ENCODE data around the gene PLCXD3.

PLCXD3 gene, protein sequence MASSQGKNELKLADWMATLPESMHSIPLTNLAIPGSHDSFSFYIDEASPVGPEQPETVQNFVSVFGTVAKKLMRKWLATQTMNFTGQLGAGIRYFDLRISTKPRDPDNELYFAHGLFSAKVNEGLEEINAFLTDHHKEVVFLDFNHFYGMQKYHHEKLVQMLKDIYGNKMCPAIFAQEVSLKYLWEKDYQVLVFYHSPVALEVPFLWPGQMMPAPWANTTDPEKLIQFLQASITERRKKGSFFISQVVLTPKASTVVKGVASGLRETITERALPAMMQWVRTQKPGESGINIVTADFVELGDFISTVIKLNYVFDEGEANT

DNA sequence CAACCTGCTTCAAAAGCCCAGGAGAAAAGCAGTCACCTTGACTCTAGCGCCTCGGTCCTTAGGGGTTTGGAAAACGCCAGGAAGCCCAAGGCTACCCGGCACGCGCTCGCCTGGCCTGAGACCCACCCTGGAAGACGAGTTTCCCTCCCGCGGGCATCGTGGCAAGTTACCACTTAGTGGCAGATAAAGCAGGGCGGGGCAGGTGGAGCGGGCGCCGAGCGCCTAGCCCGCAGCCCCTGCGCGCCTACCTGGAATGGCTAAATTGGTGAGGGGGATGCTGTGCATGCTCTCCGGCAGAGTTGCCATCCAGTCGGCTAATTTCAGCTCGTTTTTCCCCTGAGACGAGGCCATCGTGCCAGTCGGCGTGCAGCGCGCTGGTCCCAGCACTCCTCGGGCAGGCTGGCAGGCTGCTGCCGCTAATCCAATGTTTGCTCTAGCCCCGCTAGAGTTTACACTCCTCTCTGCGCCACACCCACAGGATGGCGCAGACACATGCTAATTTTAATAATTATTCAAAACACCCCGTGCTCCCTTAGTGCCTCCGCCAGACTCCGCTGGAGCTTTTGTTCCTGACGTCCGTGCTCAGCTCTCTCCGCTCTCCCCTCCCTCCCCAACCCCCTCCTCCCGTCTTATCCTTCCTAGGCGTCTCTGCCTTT is at the start of gene PLCXD3:
Gene PLCXD3, minus strand, starts transcription at position 426 of the 656 bp plus-strand sequence. Its CDS starts 75 bp downstream, at position 351.
- Mint-ChIP-seq H3K36me3 (ENCODE audit: insufficient read depth) (peaks cover 1% of the 10 kb centered on the region), H3K4me3 (no peak within 1 kb of the TSS), H3K27me3 (peaks cover 31% of the 10 kb centered on the region), H3K9me3 (no peaks in the 10 kb centered on the region), H3K27ac (ENCODE audit: low read depth) (no peak within 1 kb of the TSS), H3K4me1 (no peaks in the 10 kb centered on the region)
- DNase-seq (ENCODE audit: low spot score in 2 of 2) (no peak), ATAC-seq (replicated peaks; ENCODE audit: extremely low read depth, poor library complexity, severe bottlenecking) (no peak)

DNA sequence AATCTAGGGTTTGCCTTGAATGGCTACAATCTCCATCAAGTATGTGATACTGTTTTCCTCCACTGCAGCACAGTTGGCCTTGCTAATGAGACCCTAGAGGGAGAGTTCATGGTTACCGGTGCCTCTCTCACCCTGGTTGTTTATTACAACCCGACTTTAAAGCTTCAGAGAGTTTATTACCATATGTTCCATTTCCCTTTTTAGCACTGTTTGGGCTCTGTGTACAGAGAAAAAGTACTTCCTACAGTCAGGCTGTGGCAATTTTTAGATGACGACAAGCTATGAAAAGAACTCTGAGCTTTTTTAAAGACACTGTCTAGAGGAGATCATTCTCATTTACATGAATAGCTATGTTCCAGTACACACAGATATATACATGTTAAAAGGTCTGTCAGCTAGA is 48.8 kb upstream of the PLCXD3 start:
- Mint-ChIP-seq H3K27me3 (no peaks in the 10 kb centered on the region), H3K4me1 (no peaks in the 10 kb centered on the region), H3K27ac (ENCODE audit: low read depth) (no peak overlapping the region), H3K9me3 (peaks cover 20% of the 10 kb centered on the region), H3K4me3 (no peak overlapping the region), H3K36me3 (ENCODE audit: insufficient read depth) (no peaks in the 10 kb centered on the region)
- ATAC-seq (replicated peaks; ENCODE audit: extremely low read depth, poor library complexity, severe bottlenecking), result no peak
- DNase-seq (ENCODE audit: low spot score in 2 of 2), result no peak

DNA sequence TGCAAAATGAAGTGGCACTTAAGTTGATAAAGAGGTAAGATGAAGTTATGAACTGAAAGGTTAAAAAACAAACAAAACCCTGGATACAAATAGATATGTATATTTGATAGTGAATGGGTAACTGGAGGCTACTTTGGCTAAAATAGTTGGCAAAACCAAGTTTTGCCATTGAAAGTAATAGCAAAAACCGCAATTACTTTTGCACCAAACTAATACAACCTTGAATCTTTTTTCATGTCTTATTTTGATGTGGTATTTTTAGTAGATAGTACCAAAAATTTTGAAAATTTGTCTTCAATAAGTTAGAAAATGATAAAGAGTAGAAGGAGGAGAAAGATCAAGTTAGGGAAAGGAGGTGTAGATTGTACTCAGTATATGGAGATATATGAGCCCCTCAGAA is 47.9 kb upstream of the PLCXD3 start:
- DNase-seq (ENCODE audit: low spot score in 2 of 2), result no peak
- H3K4me3 Mint-ChIP-seq, result no peak overlapping the region
- H3K36me3 Mint-ChIP-seq (ENCODE audit: insufficient read depth), result no peaks in the 10 kb centered on the region
- H3K9me3 Mint-ChIP-seq, result peaks cover 20% of the 10 kb centered on the region
- H3K27ac Mint-ChIP-seq (ENCODE audit: low read depth), result no peak overlapping the region
- no peaks in the 10 kb centered on the region for H3K4me1 Mint-ChIP-seq
- no peak for ATAC-seq (replicated peaks; ENCODE audit: extremely low read depth, poor library complexity, severe bottlenecking)
- H3K27me3 Mint-ChIP-seq, result no peaks in the 10 kb centered on the region

DNA sequence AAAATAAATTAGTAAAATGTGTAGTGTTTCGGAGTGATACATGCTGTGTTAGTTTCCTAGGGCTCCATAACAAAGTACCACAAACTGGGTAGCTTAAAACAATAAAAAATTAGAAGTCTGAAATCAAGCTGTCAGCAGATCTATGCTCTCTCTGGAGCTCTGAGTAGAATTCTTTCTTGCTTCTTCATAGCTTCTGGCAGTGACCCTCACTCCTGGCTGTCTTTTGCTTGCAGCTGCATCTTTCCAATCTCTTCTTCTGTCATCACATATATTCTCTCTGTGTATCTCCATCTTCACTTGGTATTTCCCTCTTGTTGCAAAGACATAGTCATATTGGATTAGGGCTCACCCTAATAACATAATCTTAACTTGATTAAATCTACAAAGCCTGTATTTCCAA is 37.6 kb upstream of the PLCXD3 start:
- H3K27me3 Mint-ChIP-seq, result no peaks in the 10 kb centered on the region
- no peak overlapping the region for H3K4me3 Mint-ChIP-seq
- H3K36me3 Mint-ChIP-seq (ENCODE audit: insufficient read depth), result no peaks in the 10 kb centered on the region
- no peaks in the 10 kb centered on the region for H3K4me1 Mint-ChIP-seq
- no peak for ATAC-seq (replicated peaks; ENCODE audit: extremely low read depth, poor library complexity, severe bottlenecking)
- no peak overlapping the region for H3K27ac Mint-ChIP-seq (ENCODE audit: low read depth)
- peaks cover 18% of the 10 kb centered on the region for H3K9me3 Mint-ChIP-seq
- no peak for DNase-seq (ENCODE audit: low spot score in 2 of 2)

DNA sequence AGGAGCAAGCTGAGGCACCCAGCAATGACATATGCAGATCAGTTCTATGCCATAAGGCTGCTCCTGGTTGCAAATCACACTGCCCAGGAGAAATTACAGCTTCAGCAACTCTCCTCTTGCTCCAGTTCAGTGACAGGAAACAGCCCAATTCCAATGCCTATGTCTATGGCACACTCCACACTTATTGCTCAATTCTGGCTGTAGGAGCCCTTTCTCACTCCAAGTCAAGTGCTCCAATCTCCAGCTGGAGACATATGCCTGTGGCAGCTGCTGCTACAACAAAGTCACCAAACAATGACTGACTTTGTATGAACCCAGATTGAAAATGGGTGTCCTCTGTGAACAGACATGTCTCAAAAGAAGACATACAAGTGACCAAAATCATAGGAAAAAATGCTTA is 31.8 kb upstream of the PLCXD3 start:
- Mint-ChIP-seq H3K27ac (ENCODE audit: low read depth) (no peak overlapping the region), H3K4me3 (no peak overlapping the region), H3K9me3 (peaks cover under 1% of the 10 kb centered on the region), H3K36me3 (ENCODE audit: insufficient read depth) (no peaks in the 10 kb centered on the region), H3K27me3 (no peaks in the 10 kb centered on the region), H3K4me1 (no peaks in the 10 kb centered on the region)
- no peak for DNase-seq (ENCODE audit: low spot score in 2 of 2)
- ATAC-seq (replicated peaks; ENCODE audit: extremely low read depth, poor library complexity, severe bottlenecking), result no peak

DNA sequence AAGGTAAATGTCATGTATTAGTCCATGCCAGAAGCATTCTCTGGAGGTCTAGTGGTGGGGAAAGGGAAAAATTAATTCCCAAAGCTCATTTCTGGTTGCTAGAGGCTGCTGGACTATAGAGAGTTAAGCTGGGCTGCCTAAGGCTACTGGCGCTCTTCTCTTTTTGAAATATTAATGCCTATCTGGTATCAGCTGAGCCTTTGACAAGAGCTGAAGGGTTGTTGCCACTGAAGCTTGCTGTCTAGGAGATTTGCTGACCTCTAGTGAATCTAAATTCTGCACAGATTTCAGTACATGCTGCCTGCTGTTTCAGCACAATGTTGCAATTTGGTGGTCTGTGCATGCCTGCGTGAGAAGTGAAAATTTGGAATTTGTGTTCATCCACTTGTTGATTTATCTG is 29.1 kb upstream of the PLCXD3 start:
- Mint-ChIP-seq H3K36me3 (ENCODE audit: insufficient read depth) (no peaks in the 10 kb centered on the region), H3K27ac (ENCODE audit: low read depth) (no peak overlapping the region), H3K27me3 (no peaks in the 10 kb centered on the region), H3K9me3 (peaks cover 6% of the 10 kb centered on the region), H3K4me1 (no peaks in the 10 kb centered on the region), H3K4me3 (no peak overlapping the region)
- DNase-seq (ENCODE audit: low spot score in 2 of 2) (no peak), ATAC-seq (replicated peaks; ENCODE audit: extremely low read depth, poor library complexity, severe bottlenecking) (no peak)

DNA sequence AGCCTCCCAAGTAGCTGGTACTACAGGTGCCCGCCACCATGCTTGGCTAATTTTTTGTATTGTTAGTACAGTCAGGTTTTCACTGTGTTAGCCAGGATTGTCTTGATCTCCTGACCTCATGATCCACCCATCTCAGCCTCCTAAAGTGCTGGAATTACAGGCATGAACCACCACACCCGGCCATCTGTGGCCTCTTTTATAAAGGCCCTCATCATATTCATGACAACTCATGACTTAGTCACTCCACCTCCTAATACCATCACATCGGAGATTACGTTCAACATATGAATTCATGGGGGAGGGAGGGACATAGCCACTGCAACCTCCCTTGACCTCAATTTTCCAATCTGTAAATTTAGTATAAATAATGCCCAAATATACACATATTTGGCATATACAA is 27.2 kb upstream of the PLCXD3 start:
- no peak overlapping the region for H3K27ac Mint-ChIP-seq (ENCODE audit: low read depth)
- DNase-seq (ENCODE audit: low spot score in 2 of 2) (no peak), ATAC-seq (replicated peaks; ENCODE audit: extremely low read depth, poor library complexity, severe bottlenecking) (no peak)
- no peaks in the 10 kb centered on the region for H3K27me3 Mint-ChIP-seq
- no peaks in the 10 kb centered on the region for H3K4me1 Mint-ChIP-seq
- H3K36me3 Mint-ChIP-seq (ENCODE audit: insufficient read depth), result no peaks in the 10 kb centered on the region
- H3K9me3 Mint-ChIP-seq, result peaks cover 6% of the 10 kb centered on the region
- no peak overlapping the region for H3K4me3 Mint-ChIP-seq

DNA sequence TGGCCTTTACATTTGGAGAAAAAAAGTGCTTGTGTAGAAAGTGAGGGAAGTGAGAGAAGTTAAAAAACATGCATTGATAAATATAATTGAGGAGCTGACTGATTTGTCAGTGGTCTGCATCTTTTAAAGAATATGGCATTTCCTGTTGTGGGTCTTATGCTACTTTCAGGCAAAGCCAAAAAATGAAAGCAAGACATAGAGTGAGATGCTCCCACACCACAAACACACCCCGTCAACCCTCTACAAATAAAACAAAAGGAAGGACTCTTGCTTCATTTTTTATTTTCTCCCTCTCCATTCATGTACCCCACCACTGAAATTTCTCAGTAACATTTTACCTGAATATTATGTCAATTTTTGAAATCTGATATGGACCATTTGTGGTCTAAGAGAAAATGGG is 22.1 kb upstream of the PLCXD3 start:
- Mint-ChIP-seq H3K4me1 (no peaks in the 10 kb centered on the region), H3K27ac (ENCODE audit: low read depth) (no peak overlapping the region), H3K4me3 (no peak overlapping the region), H3K36me3 (ENCODE audit: insufficient read depth) (no peaks in the 10 kb centered on the region), H3K9me3 (peaks cover 6% of the 10 kb centered on the region), H3K27me3 (no peaks in the 10 kb centered on the region)
- DNase-seq (ENCODE audit: low spot score in 2 of 2), result no peak
- no peak for ATAC-seq (replicated peaks; ENCODE audit: extremely low read depth, poor library complexity, severe bottlenecking)

DNA sequence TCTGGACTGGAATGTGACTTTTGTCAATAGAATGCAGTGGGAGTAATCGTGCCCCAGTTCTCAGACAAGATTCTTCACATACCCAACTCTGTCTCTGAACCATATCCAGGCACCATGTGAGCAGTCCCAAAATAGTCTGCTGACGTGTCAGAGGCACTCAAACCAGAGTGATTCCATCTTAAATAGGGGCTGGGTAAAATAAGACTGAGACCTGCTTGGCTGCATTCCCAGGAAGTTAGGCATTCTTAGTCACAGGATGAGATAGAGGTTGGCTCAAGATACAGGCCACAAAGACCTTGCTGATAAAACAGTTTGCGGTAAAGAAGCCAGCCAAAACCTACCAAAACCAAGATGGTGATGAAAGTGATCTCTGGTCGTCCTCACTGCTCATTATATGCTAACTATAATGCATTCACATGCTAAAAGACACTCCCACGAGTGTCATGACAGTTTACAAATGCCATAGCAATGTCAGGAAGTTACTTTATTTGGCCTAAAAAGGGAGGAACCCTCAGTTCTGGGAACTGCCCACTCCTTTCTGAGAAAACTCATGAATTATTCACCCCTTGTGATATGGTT is 16.9 kb upstream of the PLCXD3 start:
- no peak overlapping the region for H3K27ac Mint-ChIP-seq (ENCODE audit: low read depth)
- no peaks in the 10 kb centered on the region for H3K36me3 Mint-ChIP-seq (ENCODE audit: insufficient read depth)
- ATAC-seq (replicated peaks; ENCODE audit: extremely low read depth, poor library complexity, severe bottlenecking) (no peak), DNase-seq (ENCODE audit: low spot score in 2 of 2) (no peak)
- H3K27me3 Mint-ChIP-seq, result no peaks in the 10 kb centered on the region
- H3K4me3 Mint-ChIP-seq, result no peak overlapping the region
- peaks cover 4% of the 10 kb centered on the region for H3K9me3 Mint-ChIP-seq
- H3K4me1 Mint-ChIP-seq, result no peaks in the 10 kb centered on the region

DNA sequence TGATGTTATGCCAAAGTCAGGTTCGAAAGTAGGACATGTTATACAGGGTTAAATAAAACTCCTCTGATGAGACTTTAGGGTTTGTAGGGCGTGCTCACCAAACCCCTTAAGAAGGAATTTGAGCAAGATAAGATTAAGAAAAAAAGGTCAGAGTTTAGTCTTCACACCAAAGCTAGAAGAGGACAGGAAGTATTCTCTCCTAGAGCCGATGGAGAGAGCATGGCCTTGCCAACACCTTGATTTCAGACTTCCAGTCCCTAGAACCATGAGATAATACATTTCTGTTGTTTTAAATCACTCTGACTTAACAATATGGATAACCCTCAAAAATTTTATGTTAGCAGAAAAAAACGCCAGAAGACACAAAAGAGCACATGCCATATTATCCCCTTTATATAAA is 16.3 kb upstream of the PLCXD3 start:
- Mint-ChIP-seq H3K4me3 (no peak overlapping the region), H3K27me3 (no peaks in the 10 kb centered on the region), H3K27ac (ENCODE audit: low read depth) (no peak overlapping the region), H3K4me1 (no peaks in the 10 kb centered on the region), H3K9me3 (peaks cover 4% of the 10 kb centered on the region), H3K36me3 (ENCODE audit: insufficient read depth) (no peaks in the 10 kb centered on the region)
- DNase-seq (ENCODE audit: low spot score in 2 of 2) (no peak), ATAC-seq (replicated peaks; ENCODE audit: extremely low read depth, poor library complexity, severe bottlenecking) (no peak)

DNA sequence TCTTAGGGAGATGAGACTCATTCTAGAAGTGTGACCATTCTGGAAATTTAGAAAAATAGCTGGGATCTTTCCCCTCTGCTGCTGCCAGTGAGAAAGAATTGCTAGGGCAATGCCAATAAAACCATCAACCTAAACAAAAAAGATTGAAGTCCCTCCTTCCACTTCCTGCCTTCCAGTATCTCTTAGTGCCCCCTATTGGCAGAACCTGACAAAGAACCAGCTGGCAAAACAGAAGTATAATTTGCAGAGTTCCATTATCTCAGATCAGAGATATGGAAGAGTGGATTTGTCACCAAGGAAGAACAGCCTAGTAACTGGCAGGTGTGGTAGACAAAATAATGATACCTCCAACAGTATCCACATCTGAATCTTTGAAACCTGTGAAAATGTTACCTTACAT is 13.8 kb upstream of the PLCXD3 start:
- Mint-ChIP-seq H3K9me3 (peaks cover 4% of the 10 kb centered on the region), H3K27me3 (no peaks in the 10 kb centered on the region), H3K4me3 (no peak overlapping the region), H3K4me1 (no peaks in the 10 kb centered on the region), H3K27ac (ENCODE audit: low read depth) (no peak overlapping the region), H3K36me3 (ENCODE audit: insufficient read depth) (no peaks in the 10 kb centered on the region)
- no peak for DNase-seq (ENCODE audit: low spot score in 2 of 2)
- no peak for ATAC-seq (replicated peaks; ENCODE audit: extremely low read depth, poor library complexity, severe bottlenecking)

DNA sequence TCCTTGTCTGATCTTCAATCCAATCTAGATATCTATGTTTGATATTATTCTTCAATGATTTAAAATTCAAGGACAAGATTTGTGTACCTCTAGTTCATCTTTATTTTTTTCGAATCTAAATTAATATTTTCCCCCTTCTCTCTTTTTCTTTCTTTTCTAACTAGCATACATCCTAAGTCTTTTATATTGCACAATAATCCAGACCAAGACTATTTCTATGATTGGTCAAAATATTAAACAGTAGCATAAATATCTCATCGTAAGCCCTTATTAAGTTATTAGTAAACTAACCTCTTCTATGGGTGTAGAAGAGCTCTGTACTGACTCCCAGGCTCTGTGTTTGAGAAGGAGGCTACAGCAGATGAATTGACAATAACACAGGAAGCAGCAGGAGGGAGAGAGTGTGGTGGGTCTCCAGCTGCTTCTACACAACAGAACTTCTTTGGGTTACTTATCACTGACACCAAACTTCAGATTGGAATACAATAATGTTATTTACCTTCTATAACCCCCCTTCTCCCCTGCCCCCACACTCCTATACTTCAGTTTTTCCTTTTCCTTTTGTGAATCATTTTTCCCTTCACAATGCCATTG is 11.9 kb upstream of the PLCXD3 start:
- Mint-ChIP-seq H3K4me1 (no peaks in the 10 kb centered on the region), H3K27me3 (no peaks in the 10 kb centered on the region), H3K27ac (ENCODE audit: low read depth) (no peak overlapping the region), H3K36me3 (ENCODE audit: insufficient read depth) (no peaks in the 10 kb centered on the region), H3K9me3 (peaks cover 4% of the 10 kb centered on the region), H3K4me3 (no peak overlapping the region)
- ATAC-seq (replicated peaks; ENCODE audit: extremely low read depth, poor library complexity, severe bottlenecking), result no peak
- no peak for DNase-seq (ENCODE audit: low spot score in 2 of 2)

DNA sequence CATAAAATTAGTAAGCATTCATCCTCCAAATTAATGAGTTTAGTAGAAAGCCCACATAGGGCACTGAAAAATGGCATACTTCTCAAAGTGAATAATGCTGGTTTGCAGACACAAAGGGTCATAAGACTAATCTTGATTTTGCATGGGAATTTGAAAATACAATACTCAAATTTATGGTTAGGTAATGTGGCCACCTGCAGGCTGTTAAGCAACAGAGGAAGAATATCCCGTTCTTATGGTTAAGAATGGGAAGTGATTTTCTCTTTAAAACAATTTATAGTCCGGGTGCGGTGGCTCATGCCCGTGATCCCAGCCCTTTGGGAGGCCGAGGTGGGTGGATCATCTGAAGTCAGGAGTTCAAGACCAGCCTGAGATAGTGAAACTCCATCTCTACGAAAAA is 9.4 kb upstream of the PLCXD3 start:
- H3K27me3 Mint-ChIP-seq, result no peaks in the 10 kb centered on the region
- DNase-seq (ENCODE audit: low spot score in 2 of 2) (no peak), ATAC-seq (replicated peaks; ENCODE audit: extremely low read depth, poor library complexity, severe bottlenecking) (no peak)
- H3K27ac Mint-ChIP-seq (ENCODE audit: low read depth), result no peak overlapping the region
- H3K4me1 Mint-ChIP-seq, result no peaks in the 10 kb centered on the region
- H3K36me3 Mint-ChIP-seq (ENCODE audit: insufficient read depth), result no peaks in the 10 kb centered on the region
- no peaks in the 10 kb centered on the region for H3K9me3 Mint-ChIP-seq
- no peak overlapping the region for H3K4me3 Mint-ChIP-seq
